H7 (cell line): Measurements from ENCODE around the gene LAMC1. TPM values are rescaled to one million over a fixed set of nuclear protein-coding genes. Genes with fewer than 3 reads are reported as not detected.

Source experiments
- DNase-seq: peaks from one replicate; pipeline ENCODE4 v3.0.0; 2012
- H3K27me3 ChIP-seq: 2 replicates; pipeline ENCODE4 v1.6.0; 2011; ENCODE audit warnings: mild to moderate bottlenecking, low read length; ENCODE audit not compliant: control insufficient read depth, insufficient read depth
- H3K36me3 ChIP-seq: replicated peaks from 2 replicates; pipeline ENCODE4 v1.5.1; 2011; ENCODE audit warnings: low read length; ENCODE audit not compliant: control insufficient read depth, insufficient read depth
- H3K4me3 ChIP-seq: 2 replicates; pipeline ENCODE4 v1.5.1; 2011; ENCODE audit warnings: low read depth, mild to moderate bottlenecking, control low read depth, low read length, moderate library complexity; ENCODE audit not compliant: insufficient read depth
- total RNA-seq: library from RNA; depleted of rRNA; stranded (reverse); fragments of >200 nt; shearing (Covaris generic); gene quantifications from 2 replicates; pipeline ENCODE4 v1.2.3, GENCODE V29; 2014

Gene LAMC1
- total RNA-seq, 1 experiment from 2014 or later: 116 TPM

DNA sequence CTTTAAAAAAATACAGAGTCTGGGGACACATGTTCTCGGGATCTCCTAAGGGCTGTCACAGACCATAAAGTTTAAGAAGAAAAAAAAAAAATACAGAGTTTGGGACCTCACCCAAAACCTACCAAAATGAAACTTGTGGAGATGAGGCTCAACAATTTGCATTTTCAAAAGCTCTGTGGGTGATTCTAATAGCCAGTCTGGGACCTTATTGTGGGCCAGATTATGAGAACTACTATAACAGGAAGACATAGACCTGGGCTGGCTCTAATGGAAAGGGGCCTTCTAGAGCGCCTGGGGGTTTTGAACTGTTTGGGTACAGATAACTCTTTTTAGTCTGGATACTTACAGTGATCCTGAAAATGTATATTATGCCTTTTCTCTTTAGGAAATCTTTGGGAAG, 69.1 kb downstream of the LAMC1 start:
- DNase-seq: no peak
- no peaks in the 10 kb centered on the region for H3K36me3 ChIP-seq
- H3K4me3 ChIP-seq: no peak overlapping the region
- H3K27me3 ChIP-seq: no peaks in the 10 kb centered on the region

DNA sequence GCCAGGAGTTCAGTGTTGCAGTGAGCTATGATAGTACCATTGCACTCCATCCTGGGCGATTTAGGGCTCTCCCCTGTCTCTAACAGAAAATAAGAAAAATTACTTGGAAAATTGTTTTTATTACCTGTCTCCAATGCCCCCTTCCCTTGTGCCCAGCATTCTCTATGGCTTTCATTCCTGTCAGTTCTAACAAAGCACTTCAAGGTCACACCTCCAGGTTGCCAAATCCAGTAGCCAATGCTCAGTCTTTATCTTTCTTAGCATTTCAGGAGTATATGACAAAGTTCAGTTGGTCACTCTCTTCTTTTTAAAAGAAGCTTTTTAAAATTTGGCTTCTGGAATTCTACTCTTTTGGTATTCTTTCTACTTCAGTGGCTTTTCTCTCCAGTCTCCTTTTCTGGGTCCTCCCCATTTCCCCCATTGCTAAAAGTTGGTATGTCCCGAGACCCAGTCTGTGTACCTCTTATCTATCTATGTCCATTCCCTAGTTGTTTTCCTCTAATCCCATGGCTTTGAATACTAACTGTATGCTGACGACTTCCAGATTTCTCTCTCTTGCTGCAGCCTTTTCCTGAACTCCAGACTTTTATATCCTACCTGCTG, 69.9 kb downstream of the LAMC1 start:
- H3K36me3 ChIP-seq: no peaks in the 10 kb centered on the region
- no peak overlapping the region for H3K4me3 ChIP-seq
- H3K27me3 ChIP-seq: no peaks in the 10 kb centered on the region
- no peak for DNase-seq

DNA sequence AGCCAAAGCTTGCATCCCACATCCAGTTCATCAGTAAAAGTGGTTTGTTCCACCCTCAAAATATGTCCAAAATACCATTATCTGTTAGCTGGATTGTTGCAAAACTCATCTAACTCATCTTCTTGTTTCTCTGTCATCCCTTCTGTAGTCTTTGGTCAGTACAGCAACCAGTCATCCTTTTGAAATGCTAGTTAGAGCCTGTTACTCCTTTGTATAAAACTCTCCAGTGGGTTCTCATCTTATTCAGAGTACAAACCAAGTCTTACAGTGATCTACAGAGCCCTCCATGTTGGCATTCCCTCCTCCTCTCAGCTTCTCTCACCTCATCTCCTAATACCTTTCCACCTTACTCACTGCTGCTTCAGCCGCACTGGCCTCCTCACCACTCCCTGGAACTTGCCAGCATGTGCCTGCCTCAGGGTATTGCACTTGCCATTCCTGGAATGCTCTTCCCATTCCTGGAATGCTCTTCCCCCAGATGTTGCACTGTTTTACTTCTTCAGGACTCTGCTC, 70.6 kb downstream of the LAMC1 start:
- Histone ChIP-seq H3K36me3 (no peaks in the 10 kb centered on the region), H3K27me3 (no peaks in the 10 kb centered on the region), H3K4me3 (no peak overlapping the region)
- DNase-seq: no peak

DNA sequence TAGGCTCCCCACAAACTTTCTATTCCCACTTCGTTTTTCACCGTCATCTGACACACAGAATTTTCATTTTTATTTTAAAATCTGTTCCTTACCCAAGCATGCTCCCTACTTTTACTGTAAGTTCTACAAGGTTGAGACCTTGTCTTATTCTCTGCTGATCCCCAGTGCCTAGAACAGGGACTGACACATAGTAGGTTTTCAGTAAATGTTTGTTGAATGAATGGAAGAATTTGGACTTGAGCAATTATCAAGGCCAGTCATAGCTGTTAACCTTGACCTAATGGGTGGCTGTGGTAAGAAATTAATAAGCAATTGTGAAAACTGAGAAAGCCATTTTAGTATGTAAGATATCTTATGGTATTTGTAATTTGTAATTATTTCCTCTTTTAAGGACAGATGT, 71.1 kb downstream of the LAMC1 start:
- no peak for DNase-seq
- H3K36me3 ChIP-seq: no peaks in the 10 kb centered on the region
- no peak overlapping the region for H3K4me3 ChIP-seq
- H3K27me3 ChIP-seq: no peaks in the 10 kb centered on the region

DNA sequence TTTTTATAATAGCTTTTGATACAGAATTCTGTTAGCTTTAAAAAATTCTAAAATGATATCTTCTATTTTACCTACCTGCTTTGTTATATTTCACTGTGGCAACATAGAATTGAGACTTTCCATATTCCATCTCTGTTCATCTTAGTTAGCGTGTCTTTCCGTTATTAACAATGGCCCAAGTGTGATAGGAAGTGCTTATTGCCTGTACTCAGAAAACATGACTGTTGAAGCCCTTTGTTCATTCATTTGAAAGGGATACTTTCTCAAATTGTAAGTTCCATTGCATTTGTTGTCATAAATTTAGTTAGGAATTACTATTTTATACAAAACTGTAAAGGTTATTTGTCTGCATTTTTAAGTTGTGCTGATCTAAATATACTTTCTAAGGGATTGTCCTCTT, 73.1 kb downstream of the LAMC1 start:
- Histone ChIP-seq H3K36me3 (no peaks in the 10 kb centered on the region), H3K4me3 (no peak overlapping the region)
- DNase-seq: no peak

DNA sequence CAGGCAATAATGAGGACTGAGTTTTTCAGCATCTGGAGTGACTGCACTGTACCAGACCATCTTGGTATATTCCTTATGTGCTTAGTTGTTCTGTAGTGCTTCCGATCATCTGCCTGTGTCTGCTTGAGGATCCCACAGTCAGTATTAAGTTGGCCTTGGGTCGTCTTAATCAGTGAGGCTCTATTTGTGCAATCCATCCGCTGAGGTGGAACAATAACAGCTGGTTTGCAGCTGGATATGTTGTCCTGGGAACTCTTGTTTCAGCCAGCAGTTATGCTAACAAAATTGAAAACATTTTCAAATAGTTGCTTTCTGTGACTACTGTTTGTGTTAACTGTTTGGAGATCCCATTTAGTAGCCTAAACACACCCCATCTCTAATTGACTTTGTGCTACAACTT, 73.7 kb downstream of the LAMC1 start:
- no peaks in the 10 kb centered on the region for H3K36me3 ChIP-seq
- no peak for DNase-seq
- no peaks in the 10 kb centered on the region for H3K27me3 ChIP-seq
- no peak overlapping the region for H3K4me3 ChIP-seq

More for the DNA sequence above, 73.1 kb downstream of the LAMC1 start:
- H3K27me3 ChIP-seq: no peaks in the 10 kb centered on the region

DNA sequence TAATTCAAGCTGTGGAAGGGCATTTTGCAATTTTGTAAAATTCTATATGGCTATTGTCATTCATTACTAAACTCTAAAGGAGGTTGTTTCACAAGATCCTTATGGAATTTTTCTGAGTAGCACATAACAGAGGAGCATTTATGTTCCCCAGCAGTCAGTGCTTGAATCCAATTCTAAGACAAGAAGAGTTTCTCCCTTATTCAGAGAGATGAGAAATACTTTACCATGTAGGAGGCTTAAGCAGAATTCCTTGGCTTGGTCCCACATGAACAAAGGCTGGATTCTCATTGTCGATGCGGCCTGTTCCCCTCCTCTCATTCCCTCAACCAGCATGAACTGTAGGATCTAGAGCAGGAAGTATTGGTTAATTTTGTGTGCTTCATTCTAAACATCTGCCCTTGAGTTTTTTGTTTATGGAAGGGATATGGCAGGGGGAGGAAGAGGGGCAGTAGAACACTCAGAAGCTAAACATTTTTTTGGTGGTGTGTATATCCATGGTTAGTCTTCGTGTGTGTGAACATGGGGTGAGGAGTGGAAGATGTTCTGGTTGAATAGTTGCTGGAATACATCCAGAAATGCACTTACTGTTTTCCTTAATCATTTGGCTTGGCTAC, 74.3 kb downstream of the LAMC1 start:
- no peaks in the 10 kb centered on the region for H3K36me3 ChIP-seq
- H3K4me3 ChIP-seq: no peak overlapping the region
- DNase-seq: no peak
- H3K27me3 ChIP-seq: no peaks in the 10 kb centered on the region

DNA sequence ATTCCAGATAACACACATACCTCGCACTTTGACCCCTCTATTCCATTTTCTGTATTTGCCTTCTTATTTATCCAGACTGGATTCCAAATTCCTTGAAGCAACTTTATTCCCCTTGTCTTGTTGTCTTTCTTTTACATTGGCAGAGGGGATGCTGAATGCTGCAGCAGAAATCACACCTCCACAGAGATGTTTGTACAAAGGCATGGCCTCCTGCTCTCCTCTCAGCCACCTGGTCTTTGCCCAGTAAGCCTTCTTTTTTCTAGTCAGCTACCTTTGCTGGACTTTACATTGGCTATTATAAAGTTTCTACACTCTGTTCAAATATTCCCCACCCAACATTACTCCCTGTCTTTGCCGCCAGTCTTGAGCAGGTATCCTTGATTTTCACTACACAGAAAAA, 75.1 kb downstream of the LAMC1 start:
- Histone ChIP-seq H3K36me3 (no peaks in the 10 kb centered on the region; the same call in 1 of the 2 replicates), H3K4me3 (no peak overlapping the region), H3K27me3 (no peaks in the 10 kb centered on the region)
- no peak for DNase-seq

DNA sequence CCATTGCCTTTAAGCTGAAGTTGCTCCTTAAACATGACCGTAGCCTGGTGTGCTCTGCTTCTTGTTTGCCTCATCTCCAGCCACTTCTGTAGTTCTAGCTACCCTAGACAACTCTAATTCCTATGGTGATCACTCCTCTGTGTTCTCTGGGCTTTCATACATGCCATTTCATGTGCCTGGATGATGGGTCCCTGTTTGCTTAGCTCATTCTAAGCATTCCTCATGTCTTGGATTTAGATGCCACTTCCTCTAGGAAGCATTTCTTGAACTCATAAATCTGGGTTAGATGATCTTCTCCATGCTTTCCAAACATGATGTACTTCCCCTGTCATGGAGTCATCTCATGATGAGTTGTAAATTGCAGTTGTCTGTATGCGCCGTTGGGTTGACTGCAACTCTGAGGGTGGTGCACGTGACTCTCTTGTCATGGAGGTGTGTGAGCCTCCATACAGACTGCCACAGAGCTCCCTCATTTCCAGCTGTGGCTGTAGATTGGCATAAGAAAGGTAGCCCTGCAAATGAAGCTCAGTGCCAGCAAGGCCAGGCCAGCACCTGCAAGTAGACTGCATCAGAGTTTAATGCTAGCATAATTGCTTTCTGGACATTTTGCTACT, 77.2 kb downstream of the LAMC1 start:
- no peak overlapping the region for H3K4me3 ChIP-seq
- DNase-seq: peak; percentile 44
- no peaks in the 10 kb centered on the region for H3K27me3 ChIP-seq
- H3K36me3 ChIP-seq: no peaks in the 10 kb centered on the region; the same call in none of the 2 replicates

DNA sequence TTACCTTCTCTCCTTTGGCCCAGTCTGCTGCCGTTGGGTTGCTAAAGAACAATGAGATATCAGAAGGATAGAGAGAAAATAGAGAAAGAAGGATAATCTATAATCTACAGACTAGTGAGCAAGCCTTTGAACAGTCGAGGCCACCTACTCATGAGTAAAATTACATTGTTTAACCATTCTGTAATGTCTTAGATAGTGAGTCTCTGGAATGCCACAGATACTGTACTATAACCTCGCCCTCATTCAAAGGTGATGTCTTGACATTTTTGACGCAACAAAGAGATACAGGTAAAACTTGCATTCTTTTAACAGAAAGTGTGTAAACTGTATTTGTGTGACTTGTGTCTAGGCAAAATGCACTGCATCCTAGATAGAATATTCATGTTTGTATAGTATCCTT, 77.9 kb downstream of the LAMC1 start:
- DNase-seq: no peak
- Histone ChIP-seq H3K36me3 (no peaks in the 10 kb centered on the region; the same call in none of the 2 replicates), H3K27me3 (no peaks in the 10 kb centered on the region), H3K4me3 (no peak overlapping the region)

DNA sequence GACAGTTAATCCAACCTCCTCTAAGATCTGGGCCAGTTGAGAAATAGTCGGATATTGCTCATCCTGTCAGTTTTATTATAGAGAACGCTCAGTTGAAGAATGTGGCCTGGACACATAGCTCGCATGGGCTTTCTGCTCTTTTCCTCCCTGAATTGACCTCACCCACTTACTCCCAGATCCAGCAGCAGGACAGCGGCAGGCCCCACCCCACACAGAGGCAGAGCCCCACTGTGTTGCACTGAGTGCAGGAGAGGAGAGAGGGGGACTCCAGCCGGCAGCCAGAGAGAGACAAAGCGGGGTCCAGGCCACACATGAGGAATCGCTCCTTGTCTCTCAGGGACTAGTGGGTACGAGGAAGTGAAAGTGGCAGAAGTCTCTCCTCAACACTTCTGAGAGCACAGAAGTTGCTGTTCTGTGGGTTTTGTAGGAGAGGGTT, 78.6 kb downstream of the LAMC1 start:
- no peak overlapping the region for H3K4me3 ChIP-seq
- DNase-seq: no peak
- no peaks in the 10 kb centered on the region for H3K27me3 ChIP-seq
- no peaks in the 10 kb centered on the region; the same call in none of the 2 replicates for H3K36me3 ChIP-seq

DNA sequence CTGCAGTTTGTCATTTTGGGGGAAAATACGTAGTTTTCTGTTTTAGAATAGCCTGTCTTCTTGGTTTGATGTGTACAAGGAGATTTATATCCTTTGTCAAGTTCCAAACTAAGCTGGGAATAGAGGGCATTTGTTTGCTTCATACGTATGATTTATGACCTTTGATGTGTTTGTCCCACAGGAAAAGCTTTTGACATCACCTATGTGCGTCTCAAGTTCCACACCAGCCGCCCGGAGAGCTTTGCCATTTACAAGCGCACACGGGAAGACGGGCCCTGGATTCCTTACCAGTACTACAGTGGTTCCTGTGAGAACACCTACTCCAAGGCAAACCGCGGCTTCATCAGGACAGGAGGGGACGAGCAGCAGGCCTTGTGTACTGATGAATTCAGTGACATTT, 79.9 kb downstream of the LAMC1 start:
- no peaks in the 10 kb centered on the region for H3K27me3 ChIP-seq
- no peak overlapping the region for H3K4me3 ChIP-seq
- no peak for DNase-seq
- no peaks in the 10 kb centered on the region; the same call in none of the 2 replicates for H3K36me3 ChIP-seq

DNA sequence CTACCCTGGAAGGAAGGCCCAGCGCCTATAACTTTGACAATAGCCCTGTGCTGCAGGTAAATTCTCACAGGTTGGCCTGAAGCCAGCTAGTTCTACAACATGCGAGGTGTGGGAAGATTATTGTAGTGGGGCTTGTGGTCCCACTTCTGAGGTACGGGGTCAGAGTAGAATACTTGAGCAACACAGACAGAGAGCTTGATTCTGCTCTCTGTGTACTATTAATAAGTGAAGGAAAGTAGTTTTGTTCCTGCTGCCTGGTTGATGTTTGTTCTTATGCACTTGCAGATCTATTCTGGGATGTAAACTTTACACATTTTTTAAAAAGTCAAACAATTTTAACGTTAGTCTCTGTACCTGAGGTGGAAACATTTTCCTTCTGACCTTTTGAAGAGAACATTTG, 80.4 kb downstream of the LAMC1 start:
- Histone ChIP-seq H3K36me3 (no peaks in the 10 kb centered on the region; the same call in none of the 2 replicates), H3K4me3 (no peak overlapping the region), H3K27me3 (no peaks in the 10 kb centered on the region)
- no peak for DNase-seq

DNA sequence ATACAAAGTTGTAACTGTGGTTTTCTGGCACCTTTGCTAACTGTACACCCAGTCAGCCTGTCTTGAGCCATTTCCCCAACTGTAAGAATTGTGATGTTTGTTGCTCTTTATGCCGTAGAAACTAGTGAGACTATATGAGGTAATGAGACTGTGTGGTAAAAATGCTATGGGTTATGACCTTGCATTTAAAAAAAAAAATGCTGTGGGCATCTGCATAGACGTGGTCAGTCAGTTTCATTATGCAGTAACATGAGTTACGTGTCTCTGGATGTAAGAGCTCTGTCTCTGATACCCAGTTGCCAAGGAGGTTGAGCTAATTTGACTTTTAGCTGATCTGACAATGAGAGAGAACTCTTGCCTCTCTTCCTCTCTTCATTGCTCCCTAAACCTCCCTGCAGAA, 82.2 kb downstream of the LAMC1 start:
- Histone ChIP-seq H3K4me3 (no peak overlapping the region), H3K27me3 (no peaks in the 10 kb centered on the region), H3K36me3 (no peaks in the 10 kb centered on the region; the same call in none of the 2 replicates)
- DNase-seq: no peak

DNA sequence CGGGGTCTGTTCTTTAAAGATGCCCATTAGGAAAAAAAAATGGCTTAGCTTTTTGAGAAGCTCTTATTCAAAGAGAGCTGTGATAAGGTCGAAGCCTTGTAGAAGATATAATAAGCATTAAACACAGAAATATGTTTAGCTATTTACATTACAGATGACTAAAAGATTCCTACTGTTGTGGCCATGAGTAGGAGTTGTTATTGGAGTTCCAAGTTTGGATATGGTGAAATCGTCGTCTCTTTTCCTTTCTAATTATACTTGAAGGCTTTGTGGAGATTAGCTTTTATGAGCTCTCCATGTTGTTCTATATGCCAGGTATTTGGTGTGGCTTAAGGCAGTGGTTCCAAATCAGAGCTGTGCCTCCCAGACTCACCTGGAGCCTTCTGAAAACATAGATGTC, 82.9 kb downstream of the LAMC1 start:
- DNase-seq: no peak
- no peak overlapping the region for H3K4me3 ChIP-seq
- H3K36me3 ChIP-seq: no peaks in the 10 kb centered on the region; the same call in none of the 2 replicates
- no peaks in the 10 kb centered on the region for H3K27me3 ChIP-seq
